Choroid plexus epithelial cell (primary cell): ENCODE results near the gene POLR2J.

Experiments used
- DNase-seq: peaks from one replicate; pipeline ENCODE4 v3.0.0-alpha.2; 2010; ENCODE audit warnings: low read depth
- H3K4me3 ChIP-seq: 2 replicates; pipeline ENCODE4 v1.5.1; 2011; ENCODE audit warnings: low read depth, mild to moderate bottlenecking, control low read depth, low read length, moderate library complexity
- TF ChIP-seq, protein P1 (sequence below): conservative IDR thresholded peaks from 2 replicates; pipeline ENCODE4 v1.5.1; 2011; ENCODE audit warnings: low read depth, mild to moderate bottlenecking, control low read depth, inconsistent platforms, low read length, moderate library complexity

The POLR2J gene

DNA sequence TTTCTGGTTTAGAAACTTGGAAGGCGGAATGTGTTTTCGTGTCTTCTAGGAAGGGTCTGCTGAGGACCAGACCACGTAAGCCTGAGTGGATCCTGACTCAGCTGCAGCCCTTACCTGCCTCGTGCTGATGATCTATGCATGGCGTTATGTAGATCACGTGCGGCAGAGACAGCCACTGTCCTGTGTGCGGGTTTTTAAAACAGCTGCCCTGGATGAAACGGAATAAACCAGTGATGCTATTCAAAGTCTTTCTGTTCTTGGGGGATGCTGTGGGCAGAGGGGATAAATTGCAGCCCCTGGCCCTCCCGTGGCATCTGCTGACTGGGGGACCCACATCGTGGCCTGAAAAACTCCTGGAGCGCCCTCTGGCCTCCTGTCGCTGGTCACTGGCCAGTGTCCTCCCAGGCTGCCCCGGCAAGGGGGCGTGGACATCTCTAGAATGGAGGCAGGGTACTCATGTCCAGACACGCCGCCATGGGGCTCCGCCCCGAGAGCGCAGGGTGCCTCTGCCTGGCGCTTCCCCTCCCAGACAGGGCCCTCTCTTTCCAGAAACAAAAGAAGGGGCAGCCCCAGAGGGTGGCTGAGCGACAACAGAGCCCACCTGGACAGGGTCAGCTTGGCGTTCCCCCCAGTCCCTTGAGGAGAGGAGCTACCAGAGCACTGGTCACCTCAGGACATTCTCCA, 27.2 kb downstream of the POLR2J start:
- TF ChIP-seq, protein P1, sequence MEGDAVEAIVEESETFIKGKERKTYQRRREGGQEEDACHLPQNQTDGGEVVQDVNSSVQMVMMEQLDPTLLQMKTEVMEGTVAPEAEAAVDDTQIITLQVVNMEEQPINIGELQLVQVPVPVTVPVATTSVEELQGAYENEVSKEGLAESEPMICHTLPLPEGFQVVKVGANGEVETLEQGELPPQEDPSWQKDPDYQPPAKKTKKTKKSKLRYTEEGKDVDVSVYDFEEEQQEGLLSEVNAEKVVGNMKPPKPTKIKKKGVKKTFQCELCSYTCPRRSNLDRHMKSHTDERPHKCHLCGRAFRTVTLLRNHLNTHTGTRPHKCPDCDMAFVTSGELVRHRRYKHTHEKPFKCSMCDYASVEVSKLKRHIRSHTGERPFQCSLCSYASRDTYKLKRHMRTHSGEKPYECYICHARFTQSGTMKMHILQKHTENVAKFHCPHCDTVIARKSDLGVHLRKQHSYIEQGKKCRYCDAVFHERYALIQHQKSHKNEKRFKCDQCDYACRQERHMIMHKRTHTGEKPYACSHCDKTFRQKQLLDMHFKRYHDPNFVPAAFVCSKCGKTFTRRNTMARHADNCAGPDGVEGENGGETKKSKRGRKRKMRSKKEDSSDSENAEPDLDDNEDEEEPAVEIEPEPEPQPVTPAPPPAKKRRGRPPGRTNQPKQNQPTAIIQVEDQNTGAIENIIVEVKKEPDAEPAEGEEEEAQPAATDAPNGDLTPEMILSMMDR, result no peak
- DNase-seq, result no peak
- H3K4me3 ChIP-seq, result no peak overlapping the region

DNA sequence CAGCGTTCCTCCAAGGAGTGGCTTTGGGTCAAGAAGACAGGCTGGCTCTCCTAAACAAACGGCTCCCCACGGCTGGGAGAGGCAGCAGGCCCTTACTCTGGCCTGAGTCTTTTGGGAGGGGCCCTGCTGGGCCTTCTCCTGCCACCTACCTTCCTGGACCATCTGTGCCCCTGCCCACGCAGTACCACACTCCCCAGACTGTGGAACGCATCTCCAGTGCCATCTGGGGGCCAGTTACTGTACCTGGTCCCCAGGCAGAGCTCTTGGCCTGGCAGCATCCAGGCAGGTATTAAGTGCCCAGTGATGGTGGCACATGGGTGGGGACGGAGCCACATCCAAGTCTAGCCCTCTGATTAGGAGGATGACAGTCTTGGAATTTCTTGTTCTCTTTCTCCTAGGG, 28.5 kb downstream of the POLR2J start:
- TF ChIP-seq, protein P1, result peak; percentile 32
- no peak for DNase-seq
- no peak overlapping the region for H3K4me3 ChIP-seq

- no peak for DNase-seq
- TF ChIP-seq, protein P1, result no peak
- no peak overlapping the region for H3K4me3 ChIP-seq
These were observed 29.6 kb downstream of the POLR2J start for GRCh38 chr7:102449136-102449535.

- TF ChIP-seq, protein P1, result no peak
- no peak overlapping the region for H3K4me3 ChIP-seq
- no peak for DNase-seq
These were observed 31.4 kb downstream of the POLR2J start for GRCh38 chr7:102447311-102447710.

- no peak overlapping the region for H3K4me3 ChIP-seq
- no peak for DNase-seq
- TF ChIP-seq, protein P1, result no peak
These were observed 32.1 kb downstream of the POLR2J start for GRCh38 chr7:102446387-102447156.

GRCh38 chr7:102445674-102446071, 33.0 kb downstream of the POLR2J start:
- no peak for DNase-seq
- TF ChIP-seq, protein P1, result no peak
- no peak overlapping the region for H3K4me3 ChIP-seq
